ENCODE data around the gene SOHLH2.

SOHLH2 gene, protein sequence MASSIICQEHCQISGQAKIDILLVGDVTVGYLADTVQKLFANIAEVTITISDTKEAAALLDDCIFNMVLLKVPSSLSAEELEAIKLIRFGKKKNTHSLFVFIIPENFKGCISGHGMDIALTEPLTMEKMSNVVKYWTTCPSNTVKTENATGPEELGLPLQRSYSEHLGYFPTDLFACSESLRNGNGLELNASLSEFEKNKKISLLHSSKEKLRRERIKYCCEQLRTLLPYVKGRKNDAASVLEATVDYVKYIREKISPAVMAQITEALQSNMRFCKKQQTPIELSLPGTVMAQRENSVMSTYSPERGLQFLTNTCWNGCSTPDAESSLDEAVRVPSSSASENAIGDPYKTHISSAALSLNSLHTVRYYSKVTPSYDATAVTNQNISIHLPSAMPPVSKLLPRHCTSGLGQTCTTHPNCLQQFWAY

DNA sequence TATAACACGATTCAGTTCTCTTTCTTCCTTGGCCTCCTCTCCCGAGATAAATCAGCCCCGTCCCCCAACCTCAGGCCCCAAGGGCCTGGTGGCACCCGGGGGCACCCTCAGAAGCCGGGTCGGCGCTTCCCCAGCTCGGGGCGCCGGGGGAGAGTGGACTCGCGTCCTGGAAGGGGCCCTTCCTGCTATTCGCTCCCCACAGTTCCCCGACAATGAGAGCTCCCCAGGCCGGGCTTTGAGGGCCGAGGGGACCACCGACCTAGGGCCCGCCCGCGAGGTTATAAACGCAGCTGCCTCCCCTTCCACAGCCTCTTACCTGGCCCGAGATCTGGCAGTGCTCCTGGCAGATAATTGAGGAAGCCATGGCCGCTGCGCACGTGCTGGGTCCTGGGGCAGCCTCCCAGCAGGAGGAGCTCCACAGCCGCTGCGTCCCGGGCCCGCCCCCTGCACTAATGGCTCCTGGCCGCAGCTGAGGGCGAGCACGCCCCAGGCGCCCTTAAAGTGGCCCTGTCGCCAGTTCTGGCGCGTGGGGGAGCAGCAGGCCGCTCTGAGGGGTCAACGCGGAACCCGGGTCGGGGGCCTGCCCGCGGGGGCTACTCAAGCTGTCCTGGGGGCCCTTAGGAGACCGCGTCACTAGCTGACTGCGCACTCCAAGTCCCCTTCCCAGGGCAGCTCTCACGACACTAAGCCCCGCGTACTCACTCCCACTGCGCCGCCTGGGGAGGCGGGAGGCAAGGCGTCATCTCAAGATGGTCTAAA lies at the start of gene SOHLH2:
Gene SOHLH2, minus strand, starts transcription at position 394 of the 759 bp plus-strand sequence. Its CDS starts 30 bp downstream, at position 364.
- DNase-seq (ENCODE audit: low read depth in 2 of 2), result no peak
- no peak within 1 kb of the TSS for H3K4me3 ChIP-seq (replicated peaks in 1 of 2; ENCODE audit: low read depth in 2 of 2, low read length in 2 of 2)
- TF ChIP-seq CTCF (IDR thresholded peaks at IDR 0.05; ENCODE audit: low read depth, low read length), result no peak

- H3K4me3 ChIP-seq (replicated peaks in 1 of 2; ENCODE audit: low read depth in 2 of 2, low read length in 2 of 2), result no peak overlapping the region
- DNase-seq (ENCODE audit: low read depth in 2 of 2), result peak; percentile 17 to 73
- no peak for TF ChIP-seq CTCF (IDR thresholded peaks at IDR 0.05; ENCODE audit: low read depth, low read length)
Measured at GRCh38 chr13:36261976-36262375, 47.6 kb upstream of the SOHLH2 start.

DNA sequence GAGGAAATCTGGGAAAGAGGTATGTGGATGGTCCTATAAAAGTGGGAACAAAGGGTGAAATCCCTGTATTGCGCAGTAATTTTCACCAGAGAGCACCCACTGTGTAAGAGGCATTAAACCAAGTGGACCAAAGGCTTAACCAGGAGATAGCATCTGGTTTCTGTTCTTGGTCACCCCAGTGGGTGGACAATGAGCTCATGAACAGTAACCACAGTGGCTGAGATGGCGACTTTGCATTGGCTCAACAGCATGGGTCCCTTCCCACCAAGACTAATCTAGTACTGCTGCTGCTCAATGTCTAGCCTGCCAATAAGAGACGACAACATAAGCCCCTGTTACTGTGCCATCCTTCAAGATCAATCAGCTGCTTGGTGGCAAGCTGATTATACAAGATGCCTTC lies 46.7 kb upstream of the SOHLH2 start:
- no peak overlapping the region for H3K4me3 ChIP-seq (replicated peaks in 1 of 2; ENCODE audit: low read depth in 2 of 2, low read length in 2 of 2)
- DNase-seq (ENCODE audit: low read depth in 2 of 2), result no peak
- no peak for TF ChIP-seq CTCF (IDR thresholded peaks at IDR 0.05; ENCODE audit: low read depth, low read length)

- TF ChIP-seq CTCF (IDR thresholded peaks at IDR 0.05; ENCODE audit: low read depth, low read length), result no peak
- no peak overlapping the region for H3K4me3 ChIP-seq (replicated peaks in 1 of 2; ENCODE audit: low read depth in 2 of 2, low read length in 2 of 2)
- DNase-seq (ENCODE audit: low read depth in 2 of 2), result no peak
Measured at GRCh38 chr13:36259361-36260137, 45.2 kb upstream of the SOHLH2 start.

- no peak overlapping the region for H3K4me3 ChIP-seq (replicated peaks in 1 of 2; ENCODE audit: low read depth in 2 of 2, low read length in 2 of 2)
- TF ChIP-seq CTCF (IDR thresholded peaks at IDR 0.05; ENCODE audit: low read depth, low read length), result no peak
- no peak for DNase-seq (ENCODE audit: low read depth in 2 of 2)
Measured at GRCh38 chr13:36258831-36259230, 44.5 kb upstream of the SOHLH2 start.

GRCh38 chr13:36251526-36251925 lies 37.2 kb upstream of the SOHLH2 start:
- H3K4me3 ChIP-seq (replicated peaks in 1 of 2; ENCODE audit: low read depth in 2 of 2, low read length in 2 of 2), result no peak overlapping the region
- peak in 1 of 2 donors; percentile 27 for DNase-seq (ENCODE audit: low read depth in 2 of 2)
- no peak for TF ChIP-seq CTCF (IDR thresholded peaks at IDR 0.05; ENCODE audit: low read depth, low read length)

Data from cardiac fibroblast (primary cell).